Hypothalamus (tissue), 51 donors: ENCODE data around the gene RNF135.
"Not testable (repeated sequence)": the region's sequence is repeated elsewhere in the genome, so short reads cannot be mapped to it uniquely, and the experiment has no call there.

Experiments
- DNase-seq, 51 donors: peaks; one replicate each; lab custom pipeline; 2025; lab: John Stamatoyannopoulos, UW

The RNF135 gene, protein sequence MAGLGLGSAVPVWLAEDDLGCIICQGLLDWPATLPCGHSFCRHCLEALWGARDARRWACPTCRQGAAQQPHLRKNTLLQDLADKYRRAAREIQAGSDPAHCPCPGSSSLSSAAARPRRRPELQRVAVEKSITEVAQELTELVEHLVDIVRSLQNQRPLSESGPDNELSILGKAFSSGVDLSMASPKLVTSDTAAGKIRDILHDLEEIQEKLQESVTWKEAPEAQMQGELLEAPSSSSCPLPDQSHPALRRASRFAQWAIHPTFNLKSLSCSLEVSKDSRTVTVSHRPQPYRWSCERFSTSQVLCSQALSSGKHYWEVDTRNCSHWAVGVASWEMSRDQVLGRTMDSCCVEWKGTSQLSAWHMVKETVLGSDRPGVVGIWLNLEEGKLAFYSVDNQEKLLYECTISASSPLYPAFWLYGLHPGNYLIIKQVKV

DNA sequence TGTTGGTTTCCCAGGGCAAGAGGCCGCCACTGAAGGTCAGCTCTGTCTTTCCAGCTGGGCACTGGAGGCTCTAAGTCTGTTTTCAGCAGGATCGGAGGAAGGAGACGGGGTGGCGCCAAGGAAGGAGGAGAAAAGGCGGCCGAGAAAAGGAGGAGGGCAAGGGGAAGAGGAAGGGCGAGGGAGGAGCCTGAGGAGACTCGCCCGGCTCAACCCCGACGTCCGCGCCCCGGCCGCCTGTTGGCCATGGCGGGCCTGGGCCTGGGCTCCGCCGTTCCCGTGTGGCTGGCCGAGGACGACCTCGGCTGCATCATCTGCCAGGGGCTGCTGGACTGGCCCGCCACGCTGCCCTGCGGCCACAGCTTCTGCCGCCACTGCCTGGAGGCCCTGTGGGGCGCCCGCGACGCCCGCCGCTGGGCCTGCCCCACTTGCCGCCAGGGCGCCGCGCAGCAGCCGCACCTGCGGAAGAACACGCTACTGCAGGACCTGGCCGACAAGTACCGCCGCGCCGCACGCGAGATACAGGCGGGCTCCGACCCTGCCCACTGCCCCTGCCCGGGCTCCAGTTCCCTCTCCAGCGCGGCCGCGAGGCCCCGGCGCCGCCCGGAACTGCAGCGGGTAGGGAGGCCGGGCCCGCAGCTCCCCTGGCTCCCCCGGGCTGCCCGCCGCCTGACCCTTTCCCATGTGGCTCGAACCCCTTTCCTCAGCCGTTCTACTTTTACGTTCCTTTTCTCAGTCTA, at the start of gene RNF135:
TSS of gene RNF135 (plus strand) at position 209 of the 737 bp plus-strand sequence. CDS start at position 244, 35 bp downstream.
- DNase-seq, result peak in 46 of 51 donors; percentile 17 to 76 (median 58)

DNA sequence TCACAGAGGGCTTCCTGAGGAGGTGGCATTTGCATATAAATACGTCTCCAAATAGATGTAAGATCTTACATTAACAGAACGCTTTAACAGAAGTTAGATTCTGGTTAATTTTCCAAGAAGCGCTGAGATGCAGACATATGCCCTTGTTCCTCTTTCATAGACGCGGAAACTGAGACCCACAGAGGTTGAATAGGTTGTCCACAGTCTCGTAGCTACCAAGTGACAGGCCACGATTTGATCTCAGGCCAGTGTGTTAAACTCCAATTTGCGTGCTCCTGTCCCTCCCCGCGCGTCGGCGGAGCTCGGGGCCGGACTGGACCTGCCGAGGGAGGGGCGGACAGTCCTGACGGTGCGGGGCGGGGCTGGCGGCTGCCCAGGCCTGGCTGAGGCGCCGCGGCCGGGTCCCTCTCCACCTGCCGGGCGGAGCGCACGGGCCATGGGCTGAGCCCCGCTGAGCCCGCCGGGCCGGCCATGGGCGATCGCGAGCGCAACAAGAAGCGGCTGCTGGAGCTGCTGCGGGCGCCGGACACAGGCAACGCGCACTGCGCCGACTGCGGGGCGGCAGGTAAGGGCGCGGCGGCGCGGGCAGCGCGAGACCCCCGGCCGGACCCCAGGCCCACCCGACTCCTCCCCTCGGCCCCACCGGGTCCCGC, 49.2 kb upstream of the RNF135 start, which contains the start of gene ADAP2:
TSS of gene ADAP2 (plus strand) at position 402 of the 653 bp plus-strand sequence. CDS start at position 472, 70 bp downstream.
- peak in 21 of 51 donors; percentile 2 to 41 (median 9) for DNase-seq

DNA sequence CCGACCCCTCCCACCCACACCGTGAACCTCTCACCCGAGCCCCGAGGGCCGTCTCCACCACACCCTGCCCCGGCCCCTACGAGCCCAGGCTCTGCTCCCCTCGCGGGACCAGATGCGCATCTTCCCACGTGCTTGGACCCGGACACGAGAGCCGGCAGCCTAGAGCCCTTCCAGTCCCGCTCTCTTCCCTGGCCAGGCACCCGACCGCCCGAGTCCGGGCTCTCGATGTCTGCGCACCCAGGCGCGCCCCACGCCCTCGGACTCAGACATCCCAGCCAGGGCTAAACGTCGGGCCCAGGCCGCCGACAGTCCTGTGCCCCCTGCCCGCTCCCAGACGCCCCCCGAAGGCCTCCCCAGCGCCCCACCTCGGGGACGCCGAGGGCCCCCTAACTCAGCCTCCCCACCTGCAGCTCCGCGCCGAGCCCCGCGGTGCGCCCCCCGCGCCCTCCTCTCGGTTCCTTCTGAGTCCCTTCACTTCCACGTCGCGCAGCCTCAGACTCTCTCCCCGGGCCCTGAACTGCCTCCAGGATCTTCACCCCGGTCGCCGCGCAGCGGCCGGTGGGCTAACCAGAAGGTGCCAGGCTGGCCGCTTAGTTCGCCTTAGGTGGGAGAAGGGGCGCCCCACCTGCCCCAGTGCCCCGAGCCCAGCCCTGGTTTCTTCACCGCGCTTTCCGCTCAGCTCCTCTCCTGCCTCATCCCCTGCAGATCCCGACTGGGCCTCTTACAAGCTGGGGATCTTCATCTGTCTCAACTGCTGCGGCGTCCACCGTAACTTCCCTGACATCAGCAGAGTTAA, 48.4 kb upstream of the RNF135 start:
- peak in 4 of 51 donors; percentile 2 to 13 (median 6) for DNase-seq

DNA sequence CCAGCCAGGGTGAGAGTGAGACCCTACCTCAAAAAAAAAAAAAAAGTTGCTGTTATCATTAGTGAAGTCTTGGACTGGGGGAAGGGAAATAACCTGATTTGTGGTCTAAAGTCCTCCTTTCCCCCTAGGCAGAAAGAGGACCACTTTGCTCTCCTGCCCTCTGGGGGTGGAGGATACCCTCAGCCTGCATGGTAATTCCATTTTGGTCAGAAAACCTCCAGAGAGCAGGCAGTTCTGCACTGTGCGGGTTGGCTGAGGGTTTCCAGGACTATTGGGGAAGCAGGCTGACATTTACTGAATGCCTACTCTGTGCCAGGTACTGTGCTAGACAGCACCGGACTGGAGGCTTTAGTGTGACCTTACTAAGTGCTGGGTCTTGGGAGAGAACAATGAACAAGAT, 46.5 kb upstream of the RNF135 start:
- no peak for DNase-seq

DNA sequence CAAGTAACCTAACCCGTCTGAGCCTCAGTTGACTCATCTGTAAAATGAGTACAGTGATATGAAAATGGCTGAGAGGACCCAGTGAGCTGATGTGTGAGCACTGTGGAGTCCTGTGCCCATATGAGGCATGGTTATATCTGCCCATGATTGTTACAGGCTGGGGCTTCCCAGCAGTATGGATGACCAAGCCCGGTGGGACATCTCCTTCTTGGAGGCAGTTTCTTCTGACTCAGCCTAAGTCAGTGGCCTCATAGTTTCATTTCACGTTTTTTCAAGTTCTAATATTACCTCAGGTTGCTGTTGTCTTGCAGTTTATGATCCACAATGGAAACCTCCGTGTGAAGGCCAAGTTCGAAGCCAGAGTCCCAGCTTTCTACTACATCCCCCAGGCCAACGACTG, 44.3 kb upstream of the RNF135 start:
- no peak for DNase-seq

DNA sequence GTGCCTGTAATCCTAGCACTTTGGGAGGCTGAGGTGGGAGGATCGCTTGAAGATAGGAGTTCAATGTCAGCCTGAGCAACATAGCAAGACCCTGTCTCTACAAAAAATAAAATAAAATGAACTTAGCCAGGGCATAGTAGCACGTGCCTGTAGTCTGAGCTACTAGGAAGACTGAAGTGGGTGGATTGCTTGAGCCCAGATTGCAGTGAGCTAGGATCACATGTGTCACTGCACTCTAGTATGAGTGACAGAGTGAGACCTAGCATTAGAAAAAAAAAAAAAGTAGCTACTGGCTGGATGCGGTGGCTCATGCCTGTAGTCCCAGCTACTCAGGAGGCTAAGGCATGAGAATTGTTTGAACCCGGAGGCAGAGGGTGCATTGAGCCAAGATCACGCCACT, 43.1 kb upstream of the RNF135 start:
- DNase-seq, result no peak

DNA sequence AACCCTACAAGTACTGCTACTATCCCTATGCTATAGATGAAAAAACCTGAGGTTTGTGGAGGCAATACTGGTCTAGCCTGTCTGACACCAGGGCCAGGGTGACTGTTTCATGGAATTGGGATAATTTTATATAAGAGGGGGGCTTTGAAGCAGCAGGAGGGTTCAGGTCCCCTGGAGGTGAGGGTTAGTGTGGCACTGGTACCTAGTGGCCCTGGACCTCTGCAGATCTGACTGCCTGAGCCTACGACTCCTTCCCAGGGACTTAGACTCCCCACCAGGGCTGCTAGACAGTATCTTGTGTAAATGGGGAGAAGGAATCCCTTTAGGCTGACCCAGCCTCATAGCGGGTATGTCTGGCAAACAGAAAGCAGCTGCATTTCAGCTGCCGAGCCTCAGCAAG, 42.3 kb upstream of the RNF135 start:
- DNase-seq, result no peak

DNA sequence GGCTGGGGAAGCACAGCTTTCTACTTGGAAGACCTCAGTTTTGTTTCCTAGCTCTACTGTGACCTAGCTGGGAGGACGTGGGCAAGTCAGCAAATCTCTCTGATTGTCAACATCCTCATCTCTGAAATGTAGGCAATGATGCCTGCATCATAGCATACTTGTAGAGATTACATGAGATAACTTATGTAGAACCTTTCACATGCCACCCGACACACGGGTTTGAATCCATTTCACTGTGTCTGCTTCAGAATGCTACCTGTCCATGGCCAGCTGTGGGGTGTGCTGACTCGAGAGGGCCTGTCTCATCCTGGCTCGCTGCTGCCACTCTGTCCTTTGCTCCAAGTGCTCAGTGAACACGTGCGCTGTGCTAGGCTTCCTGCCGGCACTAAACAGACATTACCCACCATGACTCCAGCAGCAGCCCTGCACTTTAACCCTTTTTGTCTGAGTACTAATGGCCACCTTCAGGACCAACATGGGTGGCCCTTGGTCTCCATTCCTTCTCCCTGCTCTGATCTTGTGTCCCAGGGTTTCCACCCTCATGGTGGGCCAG, 41.7 kb upstream of the RNF135 start:
- no peak for DNase-seq

DNA sequence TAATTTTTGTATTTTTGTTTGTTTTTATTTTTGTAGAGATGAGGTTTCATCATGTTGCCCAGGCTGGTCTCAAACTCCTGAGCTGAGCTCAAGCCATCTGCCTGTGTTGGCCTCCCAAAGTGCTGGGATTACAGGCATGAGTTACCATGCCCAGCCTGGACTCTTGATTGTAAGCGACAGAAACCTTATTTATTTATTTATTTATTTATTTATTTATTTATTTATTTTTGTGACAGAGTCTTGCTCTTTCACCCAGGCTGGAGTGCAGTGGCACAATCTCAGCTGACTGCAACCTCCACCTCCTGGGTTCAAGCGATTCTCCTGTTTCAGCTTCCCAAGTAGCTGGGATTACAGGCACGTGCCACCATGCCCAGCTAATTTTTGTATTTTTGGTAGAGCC, 41.0 kb upstream of the RNF135 start:
- not testable (repeated sequence) for DNase-seq

DNA sequence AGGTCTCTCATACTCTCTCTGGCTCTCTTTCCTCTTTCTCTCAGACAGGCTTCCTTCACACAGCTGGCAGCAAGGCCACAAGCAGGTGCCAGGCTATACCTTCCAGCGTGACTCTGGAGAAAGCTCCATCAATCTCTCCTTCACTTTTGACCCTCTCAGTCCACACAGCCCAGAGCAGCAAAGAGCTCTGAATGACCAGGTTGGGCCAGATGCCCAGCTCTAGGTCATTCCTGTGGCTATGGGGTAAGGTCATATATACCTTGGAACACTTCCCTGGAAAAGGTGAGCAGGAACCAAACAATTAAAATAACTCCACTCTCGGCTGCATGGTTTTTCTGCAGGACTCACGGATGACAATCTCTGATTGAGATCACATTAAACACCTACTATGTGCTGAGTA, 40.3 kb upstream of the RNF135 start:
- no peak for DNase-seq

DNA sequence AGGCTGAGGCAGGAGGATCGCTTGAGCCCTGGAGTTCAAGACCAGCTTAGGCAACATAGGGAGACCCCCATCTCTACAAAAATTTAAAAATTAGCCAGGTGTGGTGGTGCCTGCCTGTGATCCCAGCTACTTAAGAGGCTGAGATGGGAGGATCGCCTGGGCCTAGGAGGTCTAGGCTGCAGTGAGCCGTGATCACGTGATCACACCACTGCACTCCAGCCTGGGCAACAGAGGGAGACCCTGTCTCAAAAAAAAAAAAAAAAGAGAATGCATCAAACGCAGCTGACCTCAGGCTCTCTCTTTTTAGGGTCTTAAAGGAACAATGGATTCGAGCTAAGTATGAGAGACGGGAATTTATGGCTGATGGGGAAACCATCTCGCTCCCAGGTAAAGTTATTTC, 39.3 kb upstream of the RNF135 start:
- not testable (repeated sequence) for DNase-seq

DNA sequence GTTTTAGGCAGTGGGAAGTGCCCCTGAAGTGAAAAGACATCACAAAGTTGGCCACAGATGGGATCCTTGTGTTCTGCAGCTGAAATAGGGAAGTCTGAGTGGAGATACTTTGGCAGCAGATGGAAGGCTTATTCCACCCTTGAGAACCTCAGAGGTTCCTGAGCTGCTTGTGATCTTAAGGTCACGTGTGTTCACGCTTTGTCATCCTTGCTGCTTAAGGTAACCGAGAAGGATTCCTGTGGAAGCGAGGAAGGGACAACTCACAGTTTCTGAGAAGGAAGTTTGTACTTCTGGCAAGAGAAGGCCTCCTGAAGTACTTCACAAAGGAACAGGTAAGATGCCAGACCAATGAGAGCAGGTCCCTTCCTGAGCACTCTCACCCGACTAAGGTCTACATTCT, 36.9 kb upstream of the RNF135 start:
- no peak for DNase-seq

DNA sequence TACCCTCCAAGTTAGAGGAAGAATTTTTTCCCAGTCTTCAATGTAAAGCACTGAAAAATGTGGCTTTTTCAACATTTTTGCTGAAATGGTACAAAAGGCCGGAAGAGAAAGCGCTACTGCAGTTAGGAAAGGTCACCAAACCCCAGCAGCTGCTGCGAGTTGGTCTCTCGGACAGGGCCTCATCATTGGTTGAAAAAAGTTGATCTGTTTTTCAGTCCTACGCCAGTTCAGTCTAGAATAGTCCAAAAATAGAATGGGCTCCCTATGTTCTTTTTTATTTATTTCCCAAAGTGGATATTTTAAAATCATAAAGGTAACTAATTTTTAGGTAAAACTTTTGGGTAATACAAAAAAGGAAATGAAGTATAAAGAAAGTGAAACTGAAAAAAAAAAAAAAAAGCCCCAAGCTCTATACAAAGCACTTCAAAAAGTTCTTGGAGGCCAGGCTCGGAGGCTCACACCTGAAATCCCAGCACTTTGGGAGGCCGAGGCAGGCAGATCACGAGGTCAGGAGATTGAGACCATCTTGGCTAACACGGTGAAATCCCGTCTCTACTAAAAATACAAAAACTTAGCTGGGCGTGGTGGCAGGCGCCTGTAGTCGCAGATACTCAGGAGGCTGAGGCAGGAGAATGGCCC, 31.7 kb upstream of the RNF135 start:
- no peak for DNase-seq

DNA sequence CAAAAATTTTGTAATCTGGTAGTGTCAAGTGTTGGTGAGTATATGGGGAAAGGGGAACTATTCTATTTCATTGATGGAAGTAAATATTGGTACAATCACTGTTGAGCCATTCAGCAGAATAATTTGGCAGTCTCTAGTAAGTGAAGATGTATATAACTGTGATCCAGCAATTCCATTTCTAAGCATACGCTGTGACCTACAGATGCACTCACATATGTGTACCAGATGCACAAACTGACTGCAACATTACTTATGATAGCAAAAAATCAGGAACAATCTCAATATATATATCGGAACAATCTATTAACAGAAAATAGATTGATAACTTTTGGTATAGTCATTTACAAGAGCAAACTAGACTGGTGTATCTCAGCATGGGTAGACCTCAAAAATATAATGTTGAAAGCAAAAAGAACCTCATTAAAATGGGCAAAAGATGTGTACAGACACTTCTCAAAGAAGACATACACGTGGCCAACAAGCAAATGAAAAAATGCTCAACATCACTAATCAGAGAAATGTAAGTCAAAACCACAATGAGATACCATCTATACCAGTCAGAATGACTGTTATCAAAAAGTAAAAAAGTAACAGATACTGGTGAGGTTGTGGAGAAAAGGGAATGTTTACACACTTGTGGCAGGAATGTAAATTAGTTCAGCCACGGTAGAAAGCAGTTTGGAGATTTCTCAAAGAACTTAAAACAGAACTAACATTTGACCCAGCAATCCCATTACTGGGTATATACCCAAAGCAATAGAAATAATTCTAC, 28.3 kb upstream of the RNF135 start:
- DNase-seq, result no peak

DNA sequence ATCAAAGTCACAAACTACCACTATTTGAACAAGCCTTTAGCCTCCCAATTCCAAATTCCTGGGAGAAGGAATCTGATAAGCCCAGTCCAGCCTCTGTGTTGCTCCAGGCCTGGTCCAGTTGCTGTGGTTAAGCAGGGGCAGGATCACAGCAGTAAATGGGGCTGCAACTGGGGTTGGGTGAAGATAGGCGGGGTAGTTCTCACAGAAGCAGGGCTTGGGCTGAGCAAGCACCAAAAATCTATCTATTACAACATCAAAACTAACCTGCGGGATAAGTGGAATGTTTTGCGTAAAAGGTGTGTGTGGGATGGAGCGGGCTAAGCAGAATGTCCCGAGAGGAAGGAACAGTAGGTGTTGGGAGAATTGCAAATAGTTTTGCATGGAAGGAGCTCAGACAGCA, 23.0 kb upstream of the RNF135 start:
- DNase-seq, result no peak

DNA sequence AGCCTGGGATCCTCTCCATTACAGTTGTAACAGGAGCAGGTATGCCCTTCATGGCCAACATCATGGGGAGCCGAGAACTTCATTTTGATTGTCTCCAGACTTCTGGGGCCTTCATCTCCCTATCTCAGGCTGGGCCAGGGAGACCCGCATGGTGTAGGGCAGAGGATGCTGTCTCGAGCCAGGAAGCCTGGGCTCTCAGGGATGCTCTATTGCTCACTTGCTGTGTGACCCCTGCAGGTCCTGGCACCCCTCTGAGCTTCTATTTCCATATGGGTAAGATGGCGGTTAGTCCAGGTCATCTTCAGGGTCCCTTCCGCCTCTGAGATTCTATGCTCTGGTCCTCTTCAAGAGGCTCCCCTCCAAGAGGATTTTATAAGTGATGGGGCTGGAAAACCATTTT, 20.6 kb upstream of the RNF135 start:
- no peak for DNase-seq

DNA sequence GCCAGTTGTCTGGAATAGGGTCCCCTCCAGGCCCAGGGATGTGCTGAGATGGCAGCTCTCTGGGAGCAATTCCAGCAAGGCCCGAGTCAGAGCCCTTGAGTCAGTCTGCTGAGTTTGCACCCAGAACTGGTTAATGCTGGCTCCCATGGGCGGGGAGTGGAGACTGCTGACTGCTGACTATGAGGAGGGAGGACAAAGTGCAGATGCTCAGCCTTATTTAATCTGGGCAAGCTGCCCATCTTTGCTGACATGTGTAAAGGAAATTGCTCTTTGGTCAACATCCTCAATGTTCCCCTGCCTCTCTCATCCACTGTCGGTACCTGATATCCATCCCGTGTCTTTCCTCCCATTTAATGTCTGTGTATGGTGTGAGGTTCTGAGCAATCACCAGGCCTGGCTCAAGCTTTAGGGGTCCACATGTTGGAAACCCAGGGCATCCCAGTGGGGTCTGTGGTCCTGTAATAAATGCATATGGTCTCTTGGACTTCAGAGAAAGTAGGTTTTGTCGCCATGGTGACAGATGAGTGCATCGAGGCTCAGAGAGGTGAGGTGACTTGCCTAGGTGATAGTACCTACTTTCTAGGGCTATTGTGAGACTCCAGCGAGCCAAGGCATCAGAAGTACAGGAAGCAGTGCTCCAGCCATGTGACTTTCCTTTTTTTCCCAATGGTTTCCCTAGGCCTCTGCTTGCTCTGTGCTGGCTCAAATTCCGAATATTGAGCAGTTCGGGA, 20.0 kb upstream of the RNF135 start:
- peak in 24 of 51 donors; percentile 11 to 53 (median 24) for DNase-seq
